ENCODE data around the gene ROCK2. TPM values are rescaled to one million over a fixed set of nuclear protein-coding genes. Genes with fewer than 3 reads are reported as not detected.

The ROCK2 gene
- total RNA-seq, 4 donors from 2014 or later: 110 to 197 (median 155) TPM

- DNase-seq (ENCODE audit: low spot score) (no peak), ATAC-seq (ENCODE audit: low FRiP score) (no peak)
- no peak for TF ChIP-seq CTCF (IDR thresholded peaks at IDR 0.05)
Observed at GRCh38 chr2:11359865-11360264, 15.4 kb upstream of the ROCK2 start.

- TF ChIP-seq CTCF (IDR thresholded peaks at IDR 0.05): no peak
- no peak for DNase-seq (ENCODE audit: low spot score)
- ATAC-seq (ENCODE audit: low FRiP score): no peak
Observed at GRCh38 chr2:11357428-11357972, 13.1 kb upstream of the ROCK2 start.

- ATAC-seq (ENCODE audit: low FRiP score) (no peak), DNase-seq (ENCODE audit: low spot score) (no peak)
Observed at GRCh38 chr2:11356764-11357163, 12.3 kb upstream of the ROCK2 start.

GRCh38 chr2:11355194-11356053 is 11.0 kb upstream of the ROCK2 start:
- ATAC-seq (ENCODE audit: low FRiP score) (no peak), DNase-seq (ENCODE audit: low spot score) (no peak)
- TF ChIP-seq CTCF (IDR thresholded peaks at IDR 0.05): no peak

More at GRCh38 chr2:11356764-11357163, 12.3 kb upstream of the ROCK2 start:
- TF ChIP-seq CTCF (IDR thresholded peaks at IDR 0.05): no peak

- no peak for TF ChIP-seq CTCF (IDR thresholded peaks at IDR 0.05)
- DNase-seq (ENCODE audit: low spot score) (no peak), ATAC-seq (ENCODE audit: low FRiP score) (no peak)
Observed at GRCh38 chr2:11354363-11355154, 10.1 kb upstream of the ROCK2 start.

- DNase-seq (ENCODE audit: low spot score): no peak
- TF ChIP-seq CTCF (IDR thresholded peaks at IDR 0.05): no peak
- ATAC-seq (ENCODE audit: low FRiP score): no peak
Observed at GRCh38 chr2:11352781-11353537, 8.5 kb upstream of the ROCK2 start.

All from omental fat pad (tissue), 4 donors.